GM12801 (cell line): ENCODE results near the gene NFKBIA.

ENCODE experiments used
- CTCF ChIP-seq: IDR thresholded peaks from one replicate; pipeline ENCODE4 v1.5.1; 2011; ENCODE audit warnings: control low read depth; ENCODE audit not compliant: insufficient read length; ENCODE audit errors: extremely low read depth

The NFKBIA gene

GRCh38 chr14:35430459-35431199 is 26.1 kb upstream of the NFKBIA start:
- TF ChIP-seq CTCF, result no peak

- no peak for TF ChIP-seq CTCF
Measured at GRCh38 chr14:35429951-35430350, 25.4 kb upstream of the NFKBIA start.

- TF ChIP-seq CTCF, result no peak
Measured at GRCh38 chr14:35425850-35426249, 21.3 kb upstream of the NFKBIA start.

- TF ChIP-seq CTCF, result no peak
Measured at GRCh38 chr14:35423621-35424020, 19.1 kb upstream of the NFKBIA start.

- TF ChIP-seq CTCF, result no peak
Measured at GRCh38 chr14:35420036-35420811, 15.7 kb upstream of the NFKBIA start.

- no peak for TF ChIP-seq CTCF
Measured at GRCh38 chr14:35419429-35419841, 14.9 kb upstream of the NFKBIA start.

- no peak for TF ChIP-seq CTCF
Measured at GRCh38 chr14:35418093-35418492, 13.5 kb upstream of the NFKBIA start.
